Measurements from ENCODE around the gene BOD1.
"Not testable (repeated sequence)": the region's sequence is repeated elsewhere in the genome, so short reads cannot be mapped to it uniquely, and the experiment has no call there.

BOD1 gene

DNA sequence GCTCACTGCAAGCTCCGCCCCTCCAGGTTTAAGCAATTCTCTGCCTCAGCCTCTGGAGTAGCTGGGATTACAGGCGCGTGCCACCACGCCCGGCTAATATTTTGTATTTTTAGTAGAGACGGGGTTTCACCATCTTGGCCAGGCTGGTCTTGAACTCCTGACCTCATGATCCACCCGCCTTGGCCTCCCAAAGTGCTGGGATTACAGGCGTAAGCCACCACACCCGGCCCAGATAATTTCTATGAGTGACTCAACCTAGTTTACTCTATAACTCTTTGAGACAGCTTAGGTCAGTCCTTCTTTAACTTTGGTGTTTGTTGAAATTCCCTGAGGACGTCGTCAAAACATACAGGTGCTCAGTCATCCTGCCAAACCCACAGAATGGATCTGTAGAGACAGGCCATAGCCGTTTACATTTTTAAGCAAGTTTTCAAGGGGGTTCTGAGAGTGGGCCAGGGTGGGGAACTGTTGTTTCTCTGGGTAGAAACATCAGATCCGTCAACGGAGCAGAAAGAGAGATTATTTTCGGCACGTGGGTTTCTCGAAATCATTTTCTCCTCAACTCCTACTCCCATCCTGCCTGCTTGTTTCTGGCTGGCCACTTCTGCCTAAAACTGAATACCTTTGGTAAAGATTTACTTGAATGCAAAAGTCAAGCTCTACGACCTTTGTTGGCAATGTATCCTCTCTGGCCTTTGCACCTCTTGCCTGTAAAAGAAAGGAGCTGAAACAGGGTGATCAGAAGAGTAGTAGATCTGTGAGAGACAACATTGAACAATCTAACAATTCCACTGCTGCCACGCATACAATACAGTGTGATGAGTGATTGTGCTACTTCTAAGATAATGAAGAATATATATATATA is 6.0 kb upstream of the BOD1 start:
- intact Hi-C loops (cut with DNase I): no loop called here
- DNase-seq: no peak

- no peak for DNase-seq
- intact Hi-C loops (cut with DNase I): no loop called here
Observed at GRCh38 chr5:173620784-173621183, 4.3 kb upstream of the BOD1 start.

- intact Hi-C loops (cut with DNase I): loop anchor here (1.0 to 5.0 kb wide), 3 partner anchors 266 to 698 kb away; no protein-coding TSS in a partner anchor
- DNase-seq: peak in 1 of 10 donors; percentile 24
Observed at GRCh38 chr5:173618927-173619519, 2.6 kb upstream of the BOD1 start.

GRCh38 chr5:173615884-173616576 is 420 bp downstream of the BOD1 start:
- peak; percentile 37 to 93 (median 57) for DNase-seq
- intact Hi-C loops (cut with DNase I): loop anchor here (5.0 kb wide), 1 partner anchor 701 kb away; no protein-coding TSS in a partner anchor

GRCh38 chr5:173614591-173614990 is 1.9 kb downstream of the BOD1 start:
- intact Hi-C loops (cut with DNase I): no loop called here
- DNase-seq: no peak

GRCh38 chr5:173613433-173614159 is 2.9 kb downstream of the BOD1 start:
- intact Hi-C loops (cut with DNase I): no loop called here
- no peak for DNase-seq

GRCh38 chr5:173612948-173613347 is 3.5 kb downstream of the BOD1 start:
- intact Hi-C loops (cut with DNase I): no loop called here

DNA sequence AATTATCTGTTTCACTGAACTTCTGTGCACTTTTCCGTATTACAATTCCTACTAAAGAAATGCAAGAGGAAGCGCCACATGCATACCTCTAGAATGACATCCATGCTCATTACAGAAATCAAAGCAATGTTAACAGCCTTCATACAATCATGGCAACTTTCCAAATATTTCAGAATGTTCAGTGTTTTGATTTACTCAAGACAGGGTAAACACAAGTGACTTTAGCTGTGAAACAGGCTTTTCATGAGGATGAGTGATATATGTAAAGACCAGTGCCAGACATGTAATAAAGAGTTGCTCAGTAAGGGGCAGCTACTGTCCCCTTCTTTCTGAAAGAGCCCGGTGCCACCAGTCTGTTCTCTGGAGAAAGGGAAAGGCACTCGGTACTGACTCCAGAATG is 4.7 kb downstream of the BOD1 start:
- intact Hi-C loops (cut with DNase I): no loop called here
- DNase-seq: no peak

More at GRCh38 chr5:173612948-173613347, 3.5 kb downstream of the BOD1 start:
- no peak for DNase-seq

DNA sequence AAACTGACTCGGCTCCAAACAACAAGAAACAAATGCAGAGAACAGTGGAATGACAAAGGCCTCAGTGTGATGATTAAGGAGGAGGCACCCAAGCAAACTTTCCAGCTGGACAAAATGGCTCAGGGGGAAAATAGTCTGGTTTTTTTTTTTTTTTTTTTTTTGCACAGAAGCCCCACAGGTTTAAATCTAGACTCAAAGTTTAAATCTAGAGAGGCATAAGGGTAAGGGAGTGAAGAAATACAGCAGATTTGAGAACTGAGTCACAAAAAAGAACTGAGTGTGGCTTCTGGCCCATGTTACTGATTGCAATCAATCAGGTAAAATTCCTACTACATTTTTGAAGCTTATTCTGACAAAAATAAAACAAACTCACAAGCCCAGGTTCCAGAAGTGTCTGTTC is 12.3 kb downstream of the BOD1 start:
- intact Hi-C loops (cut with DNase I): no loop called here
- DNase-seq: no peak

DNA sequence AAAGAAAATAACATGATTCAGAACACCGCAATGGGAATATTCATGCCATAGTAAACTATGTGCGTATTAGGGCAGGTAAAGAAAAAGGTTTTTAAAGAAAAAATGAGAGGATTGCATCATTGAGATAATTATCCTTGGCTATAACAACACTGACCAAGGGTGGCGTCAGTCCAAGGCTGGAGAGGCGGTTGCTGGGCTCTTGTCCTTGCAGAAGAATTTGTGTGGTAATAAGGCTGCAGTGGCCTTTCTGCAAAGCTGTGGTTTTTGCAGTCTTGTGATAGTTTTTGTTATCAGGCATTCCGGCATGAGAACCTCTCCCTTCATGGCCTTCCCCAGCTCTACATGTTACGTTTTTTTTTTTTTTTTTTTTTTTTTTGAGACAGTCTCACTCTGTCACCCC is 14.0 kb downstream of the BOD1 start:
- DNase-seq: peak in 1 of 10 donors; percentile 41

GRCh38 chr5:173598686-173599085 is 17.8 kb downstream of the BOD1 start:
- DNase-seq: no peak
- intact Hi-C loops (cut with DNase I): no loop called here

More for the DNA sequence above, 14.0 kb downstream of the BOD1 start:
- intact Hi-C loops (cut with DNase I): no loop called here

- DNase-seq: no peak
Observed at GRCh38 chr5:173597304-173597703, 19.1 kb downstream of the BOD1 start.

DNA sequence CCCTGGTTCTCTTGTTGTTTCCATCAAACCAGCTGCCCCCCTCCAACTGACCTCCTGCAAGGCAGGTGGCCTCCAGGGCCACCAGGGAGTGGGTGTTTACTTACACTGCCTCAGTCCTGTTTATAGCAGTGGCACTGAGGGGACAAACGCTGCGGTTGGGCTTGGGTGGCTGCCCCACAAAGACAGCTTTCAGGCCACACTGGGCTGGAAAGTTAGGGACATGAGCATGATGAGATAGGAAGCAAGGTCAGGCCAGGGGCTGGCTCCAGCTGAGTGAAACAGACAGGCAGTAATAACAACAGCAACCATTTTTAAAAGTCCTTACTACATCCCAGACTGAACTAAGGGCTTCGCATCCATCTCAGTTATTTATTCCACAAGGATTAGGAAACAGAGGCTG is 20.6 kb downstream of the BOD1 start:
- DNase-seq: no peak
- intact Hi-C loops (cut with DNase I): no loop called here

More at GRCh38 chr5:173597304-173597703, 19.1 kb downstream of the BOD1 start:
- intact Hi-C loops (cut with DNase I): no loop called here

DNA sequence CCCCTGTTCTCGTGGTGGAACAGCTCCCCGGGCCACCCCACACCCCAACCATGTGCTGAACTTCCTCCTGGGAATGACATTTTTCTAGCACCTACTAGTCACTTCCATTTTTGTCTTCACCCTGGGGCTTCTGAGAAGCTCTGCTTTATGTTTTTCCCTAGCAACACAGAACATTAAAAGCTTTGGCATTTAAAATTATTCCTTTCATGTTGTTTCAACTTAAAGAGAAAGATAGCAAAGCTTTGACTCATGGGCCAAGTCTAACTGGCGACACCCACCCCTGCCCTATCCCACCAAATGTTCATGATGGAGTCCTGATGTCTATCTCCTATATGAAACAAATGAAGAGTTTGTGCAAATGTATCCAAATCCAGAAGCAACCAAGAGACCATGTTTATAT is 22.4 kb downstream of the BOD1 start:
- intact Hi-C loops (cut with DNase I): no loop called here
- DNase-seq: no peak

DNA sequence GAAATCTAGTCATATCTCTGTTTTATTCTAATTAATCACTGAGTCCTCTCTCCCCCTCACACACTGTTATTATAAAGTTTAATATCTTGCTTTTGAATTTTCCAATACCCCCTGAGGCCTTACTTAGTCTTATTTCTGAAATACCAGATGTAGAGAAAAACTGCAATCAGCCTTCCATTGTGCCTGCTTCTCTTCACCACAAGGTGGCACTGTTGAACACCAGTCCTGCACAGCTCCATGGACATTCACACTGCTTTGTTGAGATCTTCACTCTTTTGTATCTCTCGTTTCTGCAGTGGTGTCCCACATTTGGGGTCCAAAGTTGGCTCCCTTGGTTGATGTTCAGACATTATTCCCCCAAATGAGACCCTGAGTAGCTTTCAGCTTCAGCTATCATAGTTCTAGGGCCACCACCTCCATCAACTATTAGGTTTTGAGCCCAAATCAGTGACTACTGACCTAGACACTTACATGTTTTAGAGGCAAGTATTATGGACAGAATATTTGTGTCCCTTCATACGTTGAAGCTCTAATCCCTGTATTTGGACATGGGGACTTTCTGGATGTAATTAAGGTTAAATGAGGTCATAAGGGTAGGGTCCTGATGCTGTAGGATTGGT is 24.3 kb downstream of the BOD1 start:
- intact Hi-C loops (cut with DNase I): no loop called here
- no peak for DNase-seq

GRCh38 chr5:173591056-173591514 is 25.4 kb downstream of the BOD1 start:
- DNase-seq: peak in 1 of 10 donors; percentile 28
- intact Hi-C loops (cut with DNase I): no loop called here

DNA sequence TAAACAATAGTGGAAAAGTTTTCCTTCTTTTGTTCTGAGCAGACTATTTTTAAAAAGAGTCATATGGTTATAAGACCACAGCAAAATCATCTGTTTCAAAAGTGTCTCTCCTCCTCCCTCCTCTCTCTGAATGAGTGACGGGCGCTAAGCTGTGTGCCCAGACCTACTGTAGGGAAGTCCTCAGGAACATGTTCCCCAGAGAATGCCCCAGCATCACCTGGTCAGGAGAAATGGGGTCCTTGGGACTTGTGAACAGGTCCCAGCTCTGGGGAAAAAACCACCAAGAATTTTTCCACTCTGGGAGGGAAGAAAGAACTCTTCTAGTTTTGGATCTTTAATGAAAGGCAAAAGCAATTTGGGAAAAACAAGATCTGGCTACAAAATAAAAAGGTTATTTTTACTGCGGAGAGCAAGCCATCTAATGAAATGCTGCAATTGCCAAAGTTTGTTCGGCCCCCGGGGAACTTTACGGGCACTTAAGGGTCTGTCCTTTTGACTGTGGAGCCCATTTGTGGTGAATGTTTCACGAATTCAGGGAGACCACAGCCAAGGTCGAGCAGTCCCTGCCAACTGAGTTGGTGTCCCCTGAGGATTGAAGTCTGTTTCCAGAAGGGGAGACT is 25.9 kb downstream of the BOD1 start:
- no peak for DNase-seq
- intact Hi-C loops (cut with DNase I): no loop called here

- DNase-seq; intact Hi-C loops (cut with DNase I): not testable (repeated sequence)
Observed at GRCh38 chr5:173586133-173586532, 30.3 kb downstream of the BOD1 start.

- DNase-seq: no peak
- intact Hi-C loops (cut with DNase I): no loop called here
Observed at GRCh38 chr5:173583346-173583745, 33.1 kb downstream of the BOD1 start.

All from posterior cingulate gyrus (tissue), 11 donors.